Muscle layer of colon (tissue), 2 donors: Measurements from ENCODE around the gene TMEM184C.

Source experiments
- H3K27ac ChIP-seq: one replicate; pipeline ENCODE4 v1.7.0; 2013; ENCODE audit warnings: low read depth, mild to moderate bottlenecking, low read length, moderate library complexity
- H3K27me3 ChIP-seq, 2 donors: one replicate each; pipeline ENCODE4 v1.7.0; 2013; ENCODE audit warnings: low read length in 2 of 2, mild to moderate bottlenecking in 2 of 2; ENCODE audit not compliant: insufficient read depth in 2 of 2, control insufficient read depth in 1 of 2
- H3K36me3 ChIP-seq: one replicate; pipeline ENCODE4 v1.7.0; 2013; ENCODE audit warnings: mild to moderate bottlenecking, low read length; ENCODE audit not compliant: insufficient read depth
- H3K4me1 ChIP-seq: one replicate; pipeline ENCODE4 v1.7.0; 2013; ENCODE audit warnings: mild to moderate bottlenecking, low read length; ENCODE audit not compliant: insufficient read depth
- H3K4me3 ChIP-seq, 2 donors: one replicate each; pipeline ENCODE4 v1.7.0; 2013; ENCODE audit warnings: low read length in 2 of 2, low read depth in 1 of 2, mild to moderate bottlenecking in 1 of 2, moderate library complexity in 1 of 2
- H3K9ac ChIP-seq: one replicate; pipeline ENCODE4 v1.7.0; 2013; ENCODE audit warnings: low read length
- H3K9me3 ChIP-seq: one replicate; pipeline ENCODE4 v1.7.0; 2013; ENCODE audit warnings: mild to moderate bottlenecking, low read length
- donor health status: abdominal sarcoma.
- donor health status: Adenocarcinoma of cecum.

TMEM184C gene

GRCh38 chr4:147605499-147605898 is 11.7 kb upstream of the TMEM184C start:
- Histone ChIP-seq H3K4me1 (no peaks in the 10 kb centered on the region), H3K36me3 (no peaks in the 10 kb centered on the region), H3K9ac (no peak overlapping the region), H3K9me3 (no peaks in the 10 kb centered on the region), H3K27me3 (no peaks in the 10 kb centered on the region), H3K27ac (no peak overlapping the region), H3K4me3 (no peak overlapping the region)

- H3K27me3 ChIP-seq, result no peaks in the 10 kb centered on the region
- no peaks in the 10 kb centered on the region for H3K4me1 ChIP-seq
Observed at GRCh38 chr4:147607471-147607870, 9.7 kb upstream of the TMEM184C start.

GRCh38 chr4:147610686-147611085 is 6.5 kb upstream of the TMEM184C start:
- no peak overlapping the region for H3K4me3 ChIP-seq
- no peaks in the 10 kb centered on the region for H3K4me1 ChIP-seq
- H3K9me3 ChIP-seq, result no peaks in the 10 kb centered on the region
- no peaks in the 10 kb centered on the region for H3K27me3 ChIP-seq
- H3K27ac ChIP-seq, result no peak overlapping the region
- H3K36me3 ChIP-seq, result no peaks in the 10 kb centered on the region
- no peak overlapping the region for H3K9ac ChIP-seq

More at GRCh38 chr4:147607471-147607870, 9.7 kb upstream of the TMEM184C start:
- no peaks in the 10 kb centered on the region for H3K9me3 ChIP-seq
- no peak overlapping the region for H3K4me3 ChIP-seq
- H3K36me3 ChIP-seq, result no peaks in the 10 kb centered on the region
- no peak overlapping the region for H3K27ac ChIP-seq
- no peak overlapping the region for H3K9ac ChIP-seq

- peak overlapping the region; percentile 66 for H3K9ac ChIP-seq
- H3K4me1 ChIP-seq, result peaks cover 18% of the 10 kb centered on the region
- no peak overlapping the region for H3K27ac ChIP-seq
- H3K9me3 ChIP-seq, result no peaks in the 10 kb centered on the region
- peaks cover 6% of the 10 kb centered on the region for H3K36me3 ChIP-seq
- H3K4me3 ChIP-seq, result peak overlapping the region; percentile 60 to 91
- no peaks in the 10 kb centered on the region for H3K27me3 ChIP-seq
Observed at GRCh38 chr4:147616849-147617172, 386 bp upstream of the TMEM184C start.

- H3K36me3 ChIP-seq, result peaks cover 6% of the 10 kb centered on the region
- H3K4me3 ChIP-seq, result peak overlapping the region; percentile 60 to 91
- H3K9ac ChIP-seq, result peak overlapping the region; percentile 66
- no peaks in the 10 kb centered on the region for H3K9me3 ChIP-seq
- peaks cover 18% of the 10 kb centered on the region for H3K4me1 ChIP-seq
- H3K27ac ChIP-seq, result peak overlapping the region; percentile 41
- H3K27me3 ChIP-seq, result no peaks in the 10 kb centered on the region
Observed at GRCh38 chr4:147617841-147618691, 869 bp downstream of the TMEM184C start.

- no peak overlapping the region for H3K27ac ChIP-seq
- H3K36me3 ChIP-seq, result peaks cover 17% of the 10 kb centered on the region
- H3K9me3 ChIP-seq, result no peaks in the 10 kb centered on the region
- peaks cover 18% of the 10 kb centered on the region for H3K4me1 ChIP-seq
- H3K4me3 ChIP-seq, result no peak overlapping the region
- H3K9ac ChIP-seq, result no peak overlapping the region
- H3K27me3 ChIP-seq, result no peaks in the 10 kb centered on the region
Observed at GRCh38 chr4:147620315-147620714, 3.1 kb downstream of the TMEM184C start.

GRCh38 chr4:147625733-147626132 is 8.5 kb downstream of the TMEM184C start:
- no peaks in the 10 kb centered on the region for H3K27me3 ChIP-seq
- peaks cover 43% of the 10 kb centered on the region for H3K36me3 ChIP-seq
- no peak overlapping the region for H3K9ac ChIP-seq
- H3K9me3 ChIP-seq, result no peaks in the 10 kb centered on the region
- H3K4me1 ChIP-seq, result no peaks in the 10 kb centered on the region
- H3K27ac ChIP-seq, result no peak overlapping the region
- no peak overlapping the region for H3K4me3 ChIP-seq

- Histone ChIP-seq H3K9me3 (no peaks in the 10 kb centered on the region), H3K9ac (no peak overlapping the region), H3K4me3 (no peak overlapping the region), H3K4me1 (no peaks in the 10 kb centered on the region), H3K27me3 (no peaks in the 10 kb centered on the region), H3K36me3 (peaks cover 43% of the 10 kb centered on the region), H3K27ac (no peak overlapping the region)
Observed at GRCh38 chr4:147626903-147627302, 9.7 kb downstream of the TMEM184C start.

GRCh38 chr4:147628415-147628814 is 11.2 kb downstream of the TMEM184C start:
- Histone ChIP-seq H3K27me3 (no peaks in the 10 kb centered on the region), H3K27ac (no peak overlapping the region), H3K9me3 (no peaks in the 10 kb centered on the region), H3K4me3 (no peak overlapping the region), H3K9ac (no peak overlapping the region), H3K36me3 (peaks cover 52% of the 10 kb centered on the region), H3K4me1 (no peaks in the 10 kb centered on the region)

- no peaks in the 10 kb centered on the region for H3K4me1 ChIP-seq
- H3K9me3 ChIP-seq, result no peaks in the 10 kb centered on the region
- H3K27me3 ChIP-seq, result no peaks in the 10 kb centered on the region
- H3K36me3 ChIP-seq, result peaks cover 59% of the 10 kb centered on the region
- H3K4me3 ChIP-seq, result no peak overlapping the region
- H3K27ac ChIP-seq, result no peak overlapping the region
- H3K9ac ChIP-seq, result no peak overlapping the region
Observed at GRCh38 chr4:147629783-147630730, 12.9 kb downstream of the TMEM184C start.

- Histone ChIP-seq H3K9me3 (no peaks in the 10 kb centered on the region), H3K4me3 (no peak overlapping the region), H3K27me3 (no peaks in the 10 kb centered on the region), H3K9ac (no peak overlapping the region), H3K36me3 (peaks cover 52% of the 10 kb centered on the region), H3K4me1 (no peaks in the 10 kb centered on the region), H3K27ac (no peak overlapping the region)
Observed at GRCh38 chr4:147633113-147633512, 15.9 kb downstream of the TMEM184C start.
